ENCODE data around the gene FRMD3. TPM values are rescaled to one million over a fixed set of nuclear protein-coding genes. Genes with fewer than 3 reads are reported as not detected.

Gene FRMD3
- total RNA-seq, 4 donors from 2014 or later: 10.4 to 19.6 (median 16.4) TPM

DNA sequence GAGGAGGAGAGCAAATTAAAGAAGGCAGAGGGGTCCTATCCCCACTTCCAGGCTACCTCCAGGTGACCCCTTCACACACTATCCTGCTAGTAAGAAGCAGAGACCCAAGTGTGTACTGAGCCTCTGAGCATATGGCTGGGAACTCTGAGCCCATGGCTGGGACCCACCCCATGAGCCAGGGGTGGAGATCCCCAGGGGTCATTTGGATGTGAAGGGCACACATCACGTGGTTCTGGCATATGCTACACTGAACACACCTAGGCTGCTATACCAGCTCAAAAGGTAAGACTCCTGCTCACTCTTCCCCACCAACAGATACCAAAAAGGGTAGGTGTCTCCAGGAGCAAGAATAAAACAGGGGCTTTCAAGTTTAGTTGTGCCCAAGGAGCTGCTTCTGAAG, 149.9 kb downstream of the FRMD3 start:
- TF ChIP-seq, protein P1, sequence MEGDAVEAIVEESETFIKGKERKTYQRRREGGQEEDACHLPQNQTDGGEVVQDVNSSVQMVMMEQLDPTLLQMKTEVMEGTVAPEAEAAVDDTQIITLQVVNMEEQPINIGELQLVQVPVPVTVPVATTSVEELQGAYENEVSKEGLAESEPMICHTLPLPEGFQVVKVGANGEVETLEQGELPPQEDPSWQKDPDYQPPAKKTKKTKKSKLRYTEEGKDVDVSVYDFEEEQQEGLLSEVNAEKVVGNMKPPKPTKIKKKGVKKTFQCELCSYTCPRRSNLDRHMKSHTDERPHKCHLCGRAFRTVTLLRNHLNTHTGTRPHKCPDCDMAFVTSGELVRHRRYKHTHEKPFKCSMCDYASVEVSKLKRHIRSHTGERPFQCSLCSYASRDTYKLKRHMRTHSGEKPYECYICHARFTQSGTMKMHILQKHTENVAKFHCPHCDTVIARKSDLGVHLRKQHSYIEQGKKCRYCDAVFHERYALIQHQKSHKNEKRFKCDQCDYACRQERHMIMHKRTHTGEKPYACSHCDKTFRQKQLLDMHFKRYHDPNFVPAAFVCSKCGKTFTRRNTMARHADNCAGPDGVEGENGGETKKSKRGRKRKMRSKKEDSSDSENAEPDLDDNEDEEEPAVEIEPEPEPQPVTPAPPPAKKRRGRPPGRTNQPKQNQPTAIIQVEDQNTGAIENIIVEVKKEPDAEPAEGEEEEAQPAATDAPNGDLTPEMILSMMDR (IDR thresholded peaks at IDR 0.05; ENCODE audit: low read depth): no peak

DNA sequence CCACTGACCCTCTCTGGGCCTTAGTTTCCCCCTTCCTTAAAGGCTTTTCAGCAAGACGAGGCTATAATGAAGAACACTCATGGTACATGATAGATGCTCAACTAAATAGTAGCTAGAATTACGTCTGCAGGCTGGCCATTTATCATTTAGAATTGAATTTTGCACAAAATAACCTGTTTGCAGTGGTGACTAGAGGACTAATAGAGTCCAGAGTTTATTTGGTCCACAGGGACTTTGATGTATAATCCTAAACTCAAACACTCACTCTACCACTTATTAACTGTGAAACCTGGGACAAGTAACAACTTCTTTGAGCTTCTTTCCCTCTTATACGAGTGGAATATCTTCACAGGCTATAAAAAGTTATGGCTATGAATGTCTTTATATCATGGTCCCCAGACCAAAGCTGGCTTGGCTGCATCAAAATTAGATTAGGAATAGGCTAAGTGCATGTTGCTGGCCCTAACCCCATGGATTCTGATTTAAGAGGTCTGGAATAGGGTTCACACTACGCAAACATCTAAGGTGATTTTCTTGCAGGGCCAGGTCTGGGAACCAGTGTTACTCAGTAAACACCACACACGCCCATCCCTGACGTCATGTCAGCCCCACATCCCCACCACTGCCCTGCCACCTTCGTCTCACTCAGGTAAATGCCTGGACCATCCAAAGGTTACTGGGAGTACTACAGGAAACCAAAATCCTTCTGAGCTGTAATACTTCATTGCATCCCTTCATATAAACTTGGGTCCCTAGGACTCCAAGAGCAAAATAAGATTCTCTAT, 150.6 kb downstream of the FRMD3 start:
- TF ChIP-seq, protein P1 (IDR thresholded peaks at IDR 0.05; ENCODE audit: low read depth): no peak

DNA sequence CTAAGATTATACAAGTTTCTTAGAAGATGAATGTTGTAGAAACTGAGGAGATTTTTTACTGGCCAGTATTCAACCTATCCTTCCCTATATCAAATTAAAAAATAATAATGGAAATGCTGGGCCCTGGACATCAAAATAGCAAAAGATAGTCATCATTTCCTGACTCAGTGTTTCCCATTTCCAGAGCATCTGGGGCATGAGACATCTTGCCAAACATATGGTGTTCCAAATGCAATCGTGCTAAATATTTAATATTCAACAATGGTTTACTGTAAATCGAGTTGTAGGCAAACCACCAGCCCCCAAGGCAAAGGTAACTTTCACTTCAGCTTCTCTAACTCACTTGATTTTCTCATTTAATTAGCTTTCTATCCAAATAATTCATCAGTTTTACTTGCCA, 152.9 kb downstream of the FRMD3 start:
- TF ChIP-seq, protein P1 (IDR thresholded peaks at IDR 0.05; ENCODE audit: low read depth): no peak

DNA sequence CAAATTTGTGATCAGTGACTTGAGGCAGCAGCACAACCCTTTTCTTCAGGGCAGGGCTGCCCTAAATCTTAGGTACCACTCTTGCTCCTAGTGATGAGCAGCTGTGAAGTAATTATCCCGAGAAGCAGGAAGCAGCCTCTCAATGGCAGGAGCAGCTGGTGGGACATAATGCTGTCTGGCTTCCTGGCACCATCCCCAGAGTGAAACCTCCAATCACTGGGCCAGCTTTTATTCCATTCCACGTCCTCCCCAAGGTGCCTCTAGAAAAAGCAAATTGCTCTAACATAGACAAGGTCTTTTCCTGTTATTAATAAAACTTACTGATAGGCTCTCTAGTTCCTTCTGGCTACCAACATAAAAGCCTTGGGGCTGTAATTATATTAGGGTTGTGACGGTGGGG, 154.0 kb downstream of the FRMD3 start:
- TF ChIP-seq, protein P1 (IDR thresholded peaks at IDR 0.05; ENCODE audit: low read depth): no peak

DNA sequence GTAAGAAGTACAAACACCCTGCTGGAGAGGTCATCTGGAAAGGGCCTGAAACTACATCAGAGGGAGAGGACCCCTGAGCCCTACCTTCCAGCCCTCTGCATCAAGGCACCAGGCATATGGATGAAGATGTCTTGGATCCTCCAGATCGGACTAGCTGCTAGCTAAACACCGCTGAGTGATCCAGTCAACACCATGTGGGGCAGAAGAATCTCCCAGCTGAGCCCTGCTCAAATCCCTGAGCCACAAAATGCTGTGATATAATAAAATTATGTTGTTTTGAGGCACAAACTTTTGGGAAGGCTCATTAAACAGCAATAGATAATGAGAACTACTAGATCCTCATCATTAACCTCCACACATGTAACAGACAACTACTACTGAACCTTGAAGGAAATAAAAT, 155.2 kb downstream of the FRMD3 start:
- TF ChIP-seq, protein P1 (IDR thresholded peaks at IDR 0.05; ENCODE audit: low read depth): no peak

DNA sequence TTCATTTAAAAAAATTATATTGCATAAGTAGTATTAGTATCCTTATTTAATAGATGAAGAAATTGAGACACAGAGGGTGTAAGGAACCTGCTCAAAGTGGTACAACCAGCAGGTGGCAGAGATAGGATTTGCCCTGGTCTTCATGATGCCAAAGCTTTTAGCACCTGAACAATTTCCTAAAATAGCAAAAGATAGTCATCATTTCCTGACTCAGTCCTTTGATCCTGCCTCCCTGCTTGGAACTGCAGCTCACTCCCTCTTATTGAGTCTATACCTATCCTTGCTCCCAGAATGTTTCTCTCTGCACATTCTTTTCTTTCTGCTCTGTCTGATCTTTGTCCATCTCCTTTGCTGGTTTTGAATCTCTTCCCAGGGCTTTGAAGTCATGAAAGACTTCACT, 155.8 kb downstream of the FRMD3 start:
- TF ChIP-seq, protein P1 (IDR thresholded peaks at IDR 0.05; ENCODE audit: low read depth): no peak

DNA sequence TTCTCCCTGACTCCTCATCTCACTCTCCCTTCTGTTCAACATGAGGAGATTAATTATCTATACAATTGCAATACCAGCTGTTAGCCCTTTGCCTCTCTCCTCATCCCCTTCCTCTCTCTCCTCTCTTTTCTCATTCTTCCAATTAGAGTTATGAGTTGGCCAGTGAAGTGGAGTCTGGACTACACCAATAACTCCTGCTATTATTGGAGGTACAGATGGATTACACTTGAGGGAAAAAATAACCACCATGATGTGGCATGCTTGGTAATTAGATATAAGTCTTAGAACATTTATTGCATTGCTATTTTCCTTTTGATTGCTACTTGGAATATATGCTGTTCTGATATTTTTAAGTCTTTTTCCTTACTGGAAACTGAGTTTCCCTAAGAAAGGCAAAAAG, 159.2 kb downstream of the FRMD3 start:
- TF ChIP-seq, protein P1 (IDR thresholded peaks at IDR 0.05; ENCODE audit: low read depth): no peak
